ENCODE data around the gene TBL1Y.
A peak's percentile ranks its signal among the peaks of the same experiment; 100 is the strongest.
"Not testable (repeated sequence)": the region's sequence is repeated elsewhere in the genome, so short reads cannot be mapped to it uniquely, and the experiment has no call there.

The TBL1Y gene

DNA sequence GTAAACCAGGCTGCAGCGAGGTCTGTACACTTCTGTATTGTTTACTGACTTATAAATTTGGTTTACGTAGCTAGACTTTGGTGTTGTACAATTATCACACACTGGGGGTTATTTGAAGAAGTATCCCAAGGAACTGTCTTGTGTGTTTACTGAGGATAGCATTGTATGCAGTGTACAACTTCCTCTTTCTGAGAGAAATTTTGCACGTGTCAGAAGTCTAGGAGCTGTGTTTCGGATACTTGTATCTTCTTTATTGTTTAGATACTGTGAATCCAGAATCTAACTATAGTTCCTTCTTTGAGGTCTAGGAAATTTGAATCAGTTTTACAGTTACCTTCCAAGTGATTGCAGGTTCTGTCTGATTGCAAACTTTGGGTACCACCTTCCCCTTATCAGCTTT, 64.5 kb downstream of the TBL1Y start:
- DNase-seq, result no peak

DNA sequence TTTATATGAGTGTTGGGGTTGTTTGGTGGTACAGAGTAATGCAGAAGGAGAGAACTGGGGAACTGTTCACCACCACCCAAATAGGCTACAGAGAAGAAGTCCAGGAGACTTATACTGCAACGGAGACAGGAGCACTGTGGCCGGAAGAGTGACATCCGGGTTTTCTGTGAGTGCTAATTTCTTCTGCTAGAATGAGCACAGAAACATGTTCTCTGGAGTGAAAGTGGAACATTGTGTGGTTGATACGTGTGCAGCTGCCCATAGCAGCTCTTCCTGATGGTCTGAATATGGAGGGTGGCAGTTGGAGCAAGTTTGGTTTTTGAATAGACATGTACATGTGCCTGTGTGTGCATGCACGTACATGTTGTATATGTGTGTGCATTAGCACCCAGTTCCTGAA, 67.3 kb downstream of the TBL1Y start:
- no peak for DNase-seq

DNA sequence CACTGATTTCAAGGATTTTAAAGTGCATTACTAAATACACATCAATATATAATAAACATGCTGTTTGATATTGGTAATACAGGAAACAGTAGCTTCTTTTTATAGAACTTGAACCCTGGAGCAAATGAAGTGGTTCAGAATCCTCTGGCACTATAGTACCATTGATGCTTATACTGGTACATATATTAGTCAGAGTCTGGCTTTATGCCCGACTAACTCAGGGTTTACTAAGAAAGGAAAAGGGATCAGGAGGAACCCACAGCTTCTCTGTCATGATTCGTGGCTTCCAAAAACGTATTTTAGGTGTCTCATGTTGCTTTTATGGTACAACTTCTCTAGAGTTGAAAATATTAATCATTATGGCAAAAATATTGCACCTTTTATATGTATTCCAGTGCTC, 72.7 kb downstream of the TBL1Y start:
- no peak for DNase-seq

DNA sequence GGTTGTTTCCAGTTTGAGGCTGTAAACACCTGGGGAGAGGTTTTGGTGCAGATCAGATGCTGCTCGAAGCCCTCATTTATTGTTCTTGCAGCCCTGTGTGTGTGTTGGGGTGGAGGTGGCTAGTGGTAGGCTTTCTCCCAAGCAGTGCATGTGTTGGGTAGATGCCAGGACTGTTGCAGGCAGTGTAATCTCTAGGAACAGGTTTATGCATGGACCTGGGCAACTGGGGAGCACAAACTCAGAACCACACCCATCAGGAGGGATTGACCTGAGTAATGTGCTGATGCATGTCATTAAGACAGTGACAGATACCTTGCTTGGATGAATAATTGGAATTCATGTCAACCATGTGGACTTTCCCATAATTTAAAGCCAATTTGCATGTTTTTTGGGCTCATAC, 77.3 kb downstream of the TBL1Y start:
- DNase-seq, result no peak

DNA sequence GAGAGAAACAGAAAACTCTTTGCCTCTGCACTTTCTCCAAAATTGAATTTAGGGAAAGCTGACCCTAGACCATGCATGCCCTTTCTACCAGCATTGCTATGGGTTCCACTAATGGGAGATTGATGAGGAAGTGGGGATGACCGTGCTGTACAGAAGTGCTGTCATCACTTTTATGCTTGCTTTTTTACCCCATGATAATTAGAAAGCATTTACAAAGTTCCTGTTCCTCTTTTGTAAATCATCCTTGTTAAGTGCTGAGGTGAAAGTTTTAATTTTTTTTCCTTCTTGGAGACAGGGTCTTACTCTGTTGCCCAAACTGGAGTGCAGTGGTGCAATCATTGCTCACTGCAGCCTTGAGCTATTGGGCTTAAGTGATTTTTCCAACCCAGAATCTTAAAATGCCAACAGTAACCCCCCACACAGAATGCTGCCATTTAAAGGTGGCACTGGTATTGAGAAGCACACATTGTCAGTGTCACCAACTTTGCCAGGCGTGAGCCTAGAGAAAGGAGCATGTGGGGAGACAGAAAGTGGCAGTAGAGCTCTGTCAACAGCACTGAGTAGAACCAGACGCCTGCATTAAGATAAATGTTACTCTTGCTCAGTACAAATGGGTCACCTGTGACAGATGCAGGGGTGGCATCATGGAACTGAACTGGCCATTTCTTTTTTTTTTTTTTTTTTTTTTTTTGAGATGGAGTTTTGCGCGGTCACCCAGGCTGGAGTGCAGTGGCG, 79.6 kb downstream of the TBL1Y start:
- no peak for DNase-seq

DNA sequence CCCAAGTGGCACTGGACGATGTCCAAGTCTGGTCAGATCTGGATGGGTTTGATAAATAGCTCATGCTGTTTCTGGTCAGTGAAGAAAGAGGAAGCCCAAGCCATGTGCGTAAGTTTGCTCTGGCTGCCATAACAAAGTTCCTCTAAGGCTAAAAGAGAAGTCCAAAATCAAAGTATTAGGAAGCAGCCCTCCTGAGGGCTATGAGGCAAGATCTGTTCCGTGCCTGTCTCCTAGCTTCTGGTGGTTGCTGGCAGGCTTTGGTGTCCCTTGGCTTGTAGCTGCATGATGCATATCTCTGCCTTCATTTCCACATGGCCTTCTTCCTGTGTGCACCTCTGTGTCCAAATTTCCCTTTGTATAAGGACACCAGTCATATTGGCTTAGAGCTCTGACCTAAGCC, 81.5 kb downstream of the TBL1Y start:
- DNase-seq, result no peak

DNA sequence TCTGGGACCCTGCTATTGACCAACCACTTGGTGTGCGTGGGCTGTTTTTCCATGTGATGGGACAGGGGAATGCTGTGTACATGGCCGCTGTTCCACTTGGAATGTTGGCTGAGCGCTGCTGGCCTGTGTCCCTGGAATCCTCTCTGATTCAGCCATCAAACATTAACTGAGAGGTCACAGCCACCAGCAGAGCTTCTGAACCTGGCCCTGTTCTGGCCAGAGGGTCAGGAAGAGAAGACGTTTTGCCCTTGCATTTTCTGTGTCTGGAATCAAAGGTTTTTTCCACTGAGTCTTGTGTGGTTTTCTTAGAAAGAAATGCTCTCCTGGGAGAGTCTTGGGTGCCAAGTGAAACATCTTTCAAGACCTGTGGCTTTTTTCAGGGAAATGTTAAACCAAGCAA, 85.5 kb downstream of the TBL1Y start:
- DNase-seq, result no peak

DNA sequence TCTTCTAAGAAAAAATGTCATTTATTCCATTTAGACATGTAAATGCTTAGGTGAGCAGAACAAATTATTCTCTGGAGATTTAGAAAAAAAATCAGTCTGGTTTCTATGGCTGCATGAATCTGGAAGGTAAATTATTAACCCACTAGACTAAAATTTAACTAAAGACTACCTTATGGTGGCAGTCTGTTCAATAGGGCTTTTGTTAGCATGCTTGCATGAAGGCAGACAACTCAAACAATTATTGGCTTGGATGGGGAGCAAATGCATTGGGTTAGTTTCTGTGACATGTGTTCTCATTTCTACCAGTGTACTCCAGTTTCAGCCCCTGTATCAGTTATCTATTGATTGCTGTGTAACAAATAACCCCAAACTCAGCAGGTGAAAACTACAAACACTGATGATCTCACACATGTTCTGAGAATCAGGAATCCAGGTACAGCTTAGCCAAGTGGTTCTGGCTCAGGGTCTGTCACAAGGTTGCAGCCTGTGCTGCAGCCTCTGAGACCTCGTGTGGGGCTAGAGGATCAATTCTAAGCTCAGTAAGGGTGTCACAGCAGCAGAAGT, 87.1 kb downstream of the TBL1Y start:
- no peak for DNase-seq

DNA sequence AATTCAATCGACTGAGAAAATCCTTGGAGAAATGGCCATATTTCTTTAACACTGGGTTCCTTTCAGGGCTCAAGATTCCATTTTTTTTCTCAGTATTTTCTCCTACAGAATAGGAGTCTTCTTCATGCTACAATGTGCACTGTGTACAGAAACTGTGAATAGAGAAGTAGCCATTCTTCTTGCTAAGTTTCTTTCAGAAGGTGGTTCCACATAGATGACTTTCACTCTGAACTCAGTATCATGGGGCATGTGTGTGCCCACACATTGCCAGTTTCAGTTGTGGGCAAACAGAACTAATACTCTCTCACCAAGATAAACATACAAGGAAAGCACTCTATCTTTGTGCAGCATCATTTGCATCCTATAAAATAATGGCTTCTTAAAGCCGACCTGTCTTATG, 89.4 kb downstream of the TBL1Y start:
- no peak for DNase-seq

DNA sequence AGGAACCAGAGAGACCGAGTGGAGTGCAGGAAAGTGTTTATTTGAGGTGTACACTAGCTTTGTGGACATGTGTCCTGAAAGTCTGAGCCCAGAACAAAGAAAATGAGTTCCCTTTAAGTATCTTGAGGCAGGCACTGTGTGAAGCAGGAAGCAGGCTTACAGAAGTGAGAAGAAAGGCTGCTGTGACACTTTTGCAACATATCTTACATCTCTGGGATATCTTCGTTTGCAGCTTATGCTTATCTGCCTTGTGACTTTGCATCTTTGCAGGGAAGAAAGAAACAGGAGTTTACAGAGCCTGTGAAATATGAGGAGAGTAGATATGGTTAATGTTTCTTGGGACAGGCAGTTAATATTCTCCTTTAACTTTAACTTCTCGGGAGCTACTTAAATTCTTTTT, 92.1 kb downstream of the TBL1Y start:
- DNase-seq, result no peak

DNA sequence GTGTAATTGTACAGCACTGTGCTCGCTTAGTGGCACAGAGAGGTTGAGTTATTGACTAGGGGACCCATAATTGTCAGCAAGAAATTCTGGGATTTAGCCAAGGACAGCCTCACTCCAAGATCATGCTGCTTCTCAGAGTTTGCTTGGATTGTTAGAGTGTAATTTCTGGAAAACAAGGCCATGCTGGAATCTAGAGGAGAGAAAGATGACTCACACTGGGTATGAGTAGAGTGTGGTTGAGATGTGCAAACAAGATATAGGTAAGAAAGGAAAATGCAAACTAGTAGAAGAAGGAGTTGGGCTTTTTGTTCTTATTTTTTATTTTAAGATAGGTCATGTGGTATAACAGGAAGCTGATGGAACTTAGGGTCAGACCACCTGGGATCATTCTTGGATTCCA, 97.4 kb downstream of the TBL1Y start:
- no peak for DNase-seq

DNA sequence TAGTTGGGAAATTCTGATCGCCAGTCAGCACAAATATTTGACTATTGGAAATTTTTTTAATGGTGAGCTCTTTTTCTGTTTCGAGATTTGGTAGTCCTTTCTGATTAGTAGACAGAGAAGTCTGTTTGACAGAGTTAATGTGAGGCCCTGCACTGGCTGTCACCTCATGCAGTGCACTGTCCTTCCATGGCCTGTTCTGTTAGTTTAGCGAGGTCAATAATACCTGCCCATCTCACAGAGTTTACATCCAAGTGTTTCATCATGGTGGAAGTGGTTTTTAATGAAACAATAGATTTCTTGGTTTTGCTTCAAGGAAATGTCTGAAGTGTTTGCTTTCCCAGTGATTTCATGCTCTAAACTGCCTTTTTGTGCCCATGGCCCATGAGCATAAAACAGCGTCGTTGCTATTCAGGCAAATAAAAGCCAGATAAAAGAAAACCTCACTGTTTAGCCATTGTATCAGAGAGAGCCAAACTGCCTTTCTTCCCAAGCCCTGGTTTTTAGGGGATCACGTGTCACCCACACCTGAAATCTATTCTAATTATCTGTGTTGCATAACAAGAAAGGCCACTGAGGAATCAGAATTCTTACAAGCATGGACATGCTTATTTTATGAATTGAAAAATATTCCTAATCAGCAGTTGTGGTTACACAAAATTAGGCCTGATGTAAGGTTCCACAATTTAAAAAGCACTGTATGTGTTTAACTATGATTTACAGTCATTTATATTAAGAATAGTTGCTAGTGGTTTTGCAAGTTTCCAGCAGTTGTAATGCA, 98.3 kb downstream of the TBL1Y start:
- no peak for DNase-seq

DNA sequence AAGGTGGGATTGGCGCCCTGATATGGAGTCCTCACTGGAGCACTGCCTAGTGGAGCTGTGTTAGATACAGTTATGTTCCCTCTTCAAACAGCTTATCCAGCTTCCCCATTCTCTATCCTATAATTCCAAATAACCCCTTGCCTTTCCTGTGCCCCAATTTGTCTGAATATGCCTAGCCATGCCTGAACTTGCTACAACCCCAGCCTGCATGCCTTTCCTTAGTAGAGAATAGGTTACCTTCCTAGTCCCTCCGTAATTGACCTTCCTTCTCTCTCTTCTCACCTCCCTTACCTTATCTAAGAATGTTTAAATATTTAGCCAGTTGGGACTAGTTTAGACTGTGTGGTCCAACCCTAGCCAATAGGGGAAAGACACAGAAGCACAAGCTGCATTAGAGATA, 102.6 kb downstream of the TBL1Y start:
- no peak for DNase-seq

DNA sequence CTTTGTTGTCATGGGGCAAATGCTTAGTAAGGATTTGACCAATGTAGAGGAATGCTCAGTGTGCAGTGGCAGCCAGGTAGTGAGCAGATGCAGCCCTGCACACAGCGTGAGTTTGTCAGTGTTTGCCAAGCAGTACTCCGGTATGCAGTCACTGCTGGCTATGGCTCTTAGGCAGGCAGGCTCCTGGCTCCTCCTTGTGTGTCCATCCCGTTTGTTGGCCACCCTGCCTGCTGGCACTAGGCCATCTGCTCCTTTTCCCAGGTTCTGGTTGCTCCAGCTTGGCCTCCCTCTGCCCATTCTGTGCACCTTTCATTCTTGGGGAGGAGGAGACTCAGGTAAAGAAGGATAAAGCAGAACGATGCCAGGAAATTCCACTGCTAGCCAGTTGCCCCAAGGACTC, 106.0 kb downstream of the TBL1Y start:
- no peak for DNase-seq

DNA sequence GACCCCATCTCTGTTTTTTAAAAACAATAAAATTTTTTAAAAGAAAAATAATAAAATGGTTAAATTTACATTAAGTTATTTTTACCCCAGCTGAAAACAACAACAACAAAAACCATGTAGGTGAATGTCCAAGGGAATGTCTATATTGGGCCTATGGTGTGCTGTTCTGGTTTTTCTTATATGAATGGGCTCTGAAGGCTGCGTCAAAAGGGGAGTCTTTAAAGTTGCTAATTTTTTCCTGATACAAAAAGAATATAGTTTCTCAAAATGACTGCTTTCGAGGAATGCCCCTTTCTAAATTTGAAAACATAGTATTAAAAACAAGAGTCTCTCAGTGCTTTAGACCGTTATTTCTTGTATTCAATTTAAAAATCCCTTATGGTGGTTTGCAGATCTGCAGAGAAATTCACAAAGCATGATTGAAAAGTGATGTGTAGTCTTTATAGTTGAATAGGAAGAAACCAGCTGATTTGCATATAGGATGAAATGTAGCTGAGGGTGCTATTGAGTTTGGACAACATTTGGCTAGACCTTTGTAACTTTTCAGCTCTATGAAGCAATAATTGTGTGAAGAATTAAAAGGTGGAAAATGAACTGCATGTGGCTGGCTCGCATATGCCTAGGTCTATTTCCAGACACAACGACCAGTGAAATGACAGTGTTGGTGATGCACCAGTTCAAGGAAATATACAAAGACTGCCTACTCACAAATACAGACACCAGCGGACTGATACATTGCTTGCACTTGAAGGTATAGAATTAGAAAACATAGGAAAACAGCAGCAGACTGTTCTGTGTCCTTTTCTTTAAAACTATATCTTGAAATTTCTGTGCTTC, 107.0 kb downstream of the TBL1Y start:
- no peak for DNase-seq

DNA sequence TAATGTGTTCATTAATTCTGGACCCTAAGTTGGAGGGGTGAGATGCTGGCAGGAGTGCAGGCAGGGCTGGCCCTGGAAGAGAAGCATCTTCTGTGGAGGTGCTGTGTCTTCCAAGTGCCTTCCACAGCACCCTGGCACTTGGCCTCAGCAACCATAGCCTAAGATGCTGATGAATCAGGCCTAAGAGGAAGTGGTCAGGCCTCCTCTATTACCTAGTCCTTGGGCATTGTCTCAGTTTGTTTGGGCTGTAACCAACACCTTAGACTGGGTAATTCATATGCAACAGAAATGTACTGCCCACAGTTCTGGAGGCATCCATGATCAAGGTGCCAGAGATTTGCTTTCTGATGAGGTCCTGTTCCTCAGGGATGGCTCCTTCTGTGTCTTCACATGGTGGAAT, 128.5 kb downstream of the TBL1Y start:
- no peak for DNase-seq

DNA sequence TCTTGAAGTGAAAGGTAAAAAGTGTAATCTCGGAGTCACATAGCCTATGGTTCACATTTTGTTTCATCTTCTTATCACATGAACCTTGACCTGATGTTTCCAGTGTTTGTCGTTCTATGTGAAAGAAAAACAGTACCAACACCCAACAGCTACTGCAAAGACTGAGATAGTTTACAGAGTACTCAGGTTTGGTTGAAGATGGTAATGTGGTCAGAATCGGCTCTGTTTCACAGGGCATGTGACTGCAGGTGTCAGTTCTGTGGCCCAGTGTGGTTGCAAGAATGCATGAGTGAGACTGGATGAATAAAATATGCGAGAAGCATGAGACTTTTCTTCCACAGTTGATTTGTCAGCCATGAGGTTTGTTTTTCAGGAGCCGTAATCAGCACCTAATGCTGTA, 130.2 kb downstream of the TBL1Y start:
- peak in 1 of 2 donors; percentile 22 for DNase-seq

DNA sequence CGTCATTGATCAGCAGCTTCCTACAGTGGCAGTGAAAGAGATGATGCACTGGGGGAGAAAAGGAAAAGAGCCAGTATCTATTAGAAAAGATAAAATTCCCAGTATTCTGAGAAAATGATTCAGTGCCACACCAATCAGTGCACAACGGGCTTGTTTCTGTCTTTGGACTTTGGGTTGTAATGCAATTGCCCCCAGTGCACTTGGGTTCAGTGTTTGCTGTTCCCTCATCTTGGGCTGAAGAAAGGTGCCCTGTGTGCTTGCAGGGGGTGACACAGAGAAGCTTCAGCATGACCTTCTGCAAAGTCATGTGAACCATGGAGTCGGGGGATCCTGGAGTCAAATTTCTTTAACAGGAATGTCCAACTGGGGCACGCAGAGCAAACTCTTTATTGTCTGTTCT, 131.5 kb downstream of the TBL1Y start:
- no peak for DNase-seq

DNA sequence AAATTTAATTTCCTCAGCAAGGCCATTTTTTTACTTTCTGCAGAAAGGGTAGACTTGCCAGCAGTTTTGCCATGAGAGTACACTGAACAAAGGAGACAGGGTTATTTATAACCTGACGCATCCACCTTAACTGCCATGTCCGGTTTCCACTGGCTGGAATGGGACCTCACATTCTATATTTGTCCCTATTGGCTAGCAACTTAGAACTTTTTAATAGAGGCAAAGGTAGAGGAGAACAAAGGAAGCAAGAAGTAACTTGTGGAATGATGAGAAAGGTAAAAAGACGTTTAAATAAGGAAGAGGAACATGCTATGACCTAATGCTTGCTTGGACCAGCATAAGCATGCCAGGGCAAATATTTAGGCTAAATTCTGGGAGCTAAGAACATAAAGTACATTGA, 142.0 kb downstream of the TBL1Y start:
- not testable (repeated sequence) for DNase-seq

DNA sequence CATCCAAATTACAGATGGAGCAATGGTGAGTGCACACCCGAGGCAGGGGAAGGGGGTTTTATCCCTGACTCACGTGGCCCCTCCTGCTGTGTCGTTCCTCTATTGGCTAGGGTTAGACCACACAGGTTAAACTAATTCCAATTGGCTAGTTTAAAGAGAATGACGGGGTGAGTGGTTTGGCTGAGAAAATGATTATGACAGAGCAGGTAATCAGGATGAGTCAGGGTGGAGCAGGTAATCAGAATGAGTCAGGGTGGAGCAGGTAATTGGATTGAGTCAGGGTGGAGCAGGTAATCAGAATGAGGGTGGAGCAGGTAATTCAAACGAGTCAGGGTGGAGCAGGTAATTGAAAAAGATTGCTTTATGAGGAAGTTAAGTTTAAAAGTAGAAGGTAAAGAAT, 146.4 kb downstream of the TBL1Y start:
- no peak for DNase-seq

DNA sequence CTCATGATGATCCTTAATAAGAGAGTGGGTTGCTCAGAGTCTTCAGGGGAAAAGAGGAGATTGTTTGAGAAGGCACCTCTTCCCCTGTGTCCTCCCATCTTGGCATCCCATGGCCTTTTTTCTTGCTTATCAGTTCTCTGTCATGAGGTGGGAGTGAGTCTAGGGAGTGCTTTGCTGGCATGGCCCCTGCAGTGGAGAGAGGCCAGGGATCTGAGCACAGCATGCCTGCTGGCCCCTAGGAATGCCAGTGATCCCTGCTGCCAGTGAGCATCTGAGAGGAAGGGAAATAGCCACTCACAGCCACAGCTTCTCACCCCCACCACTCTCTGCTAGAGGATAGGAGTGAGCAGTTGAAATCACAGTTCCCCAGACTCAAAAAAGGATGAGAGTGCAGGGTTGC, 168.2 kb downstream of the TBL1Y start:
- no peak for DNase-seq

DNA sequence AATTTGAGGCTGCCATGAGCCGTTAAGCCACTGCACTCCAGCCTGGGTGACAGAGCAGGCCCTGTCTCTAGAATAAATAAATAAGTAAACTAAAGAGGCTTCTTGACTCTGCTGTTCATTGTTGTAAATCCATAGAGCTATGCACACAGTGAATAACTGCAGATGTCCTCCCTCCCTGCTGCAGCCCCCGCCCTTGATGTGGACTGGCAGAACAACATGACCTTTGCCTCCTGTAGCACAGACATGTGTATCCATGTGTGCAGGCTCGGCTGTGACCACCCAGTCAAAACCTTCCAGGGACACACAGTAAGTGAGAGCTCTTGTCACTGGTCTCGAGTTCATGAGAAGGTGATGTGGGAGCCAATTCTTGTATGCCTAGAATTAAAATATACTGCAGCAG, 170.1 kb downstream of the TBL1Y start:
- not testable (repeated sequence) for DNase-seq

DNA sequence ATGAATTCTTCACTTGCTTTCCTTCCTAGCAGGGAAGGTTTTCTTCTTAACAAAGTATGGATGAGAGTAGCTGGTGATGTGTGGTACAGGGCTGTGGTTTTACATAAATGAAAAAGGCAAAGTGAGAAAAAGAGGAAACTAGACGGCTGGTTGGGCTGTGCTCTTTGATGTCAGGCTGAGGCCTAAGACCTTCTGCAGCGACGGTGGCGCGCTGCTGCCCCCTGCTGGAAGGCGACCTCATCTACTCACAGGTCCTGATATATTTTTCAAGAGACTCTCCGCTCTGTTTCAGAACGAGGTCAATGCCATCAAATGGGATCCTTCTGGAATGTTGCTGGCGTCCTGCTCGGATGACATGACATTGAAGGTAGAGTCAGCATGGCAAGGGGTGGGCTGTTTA, 175.1 kb downstream of the TBL1Y start:
- peak in 1 of 2 donors; percentile 79 for DNase-seq
